A204.1 (cell line): ENCODE data around the gene CABCOCO1.
A peak's percentile ranks its signal among the peaks of the same experiment; 100 is the strongest.

Experiments used
- FAIRE-seq: peaks from 2 replicates; lab custom pipeline; 2012; peaks lifted over from hg19 to GRCh38; lab: Jason Lieb, UNC

CABCOCO1 gene

GRCh38 chr10:61757525-61758397, 95.0 kb downstream of the CABCOCO1 start:
- no peak for FAIRE-seq

- peak; percentile 88 for FAIRE-seq
Measured at GRCh38 chr10:61758433-61758832, 95.7 kb downstream of the CABCOCO1 start.

- peak; percentile 44 for FAIRE-seq
Measured at GRCh38 chr10:61759751-61760150, 97.0 kb downstream of the CABCOCO1 start.

GRCh38 chr10:61760943-61761824, 98.5 kb downstream of the CABCOCO1 start:
- no peak for FAIRE-seq

GRCh38 chr10:61761825-61762217, 99.1 kb downstream of the CABCOCO1 start:
- FAIRE-seq: no peak

GRCh38 chr10:61763778-61764177, 101.0 kb downstream of the CABCOCO1 start:
- FAIRE-seq: no peak

GRCh38 chr10:61764486-61764885, 101.8 kb downstream of the CABCOCO1 start:
- FAIRE-seq: peak; percentile 78

GRCh38 chr10:61765176-61766087, 102.7 kb downstream of the CABCOCO1 start:
- FAIRE-seq: no peak

GRCh38 chr10:61766927-61767326, 104.2 kb downstream of the CABCOCO1 start:
- peak; percentile 72 for FAIRE-seq

- no peak for FAIRE-seq
Measured at GRCh38 chr10:61774031-61774430, 111.3 kb downstream of the CABCOCO1 start.

- FAIRE-seq: no peak
Measured at GRCh38 chr10:61775111-61775510, 112.4 kb downstream of the CABCOCO1 start.

GRCh38 chr10:61776615-61777266, 114.0 kb downstream of the CABCOCO1 start:
- no peak for FAIRE-seq

- FAIRE-seq: no peak
Measured at GRCh38 chr10:61778137-61778536, 115.4 kb downstream of the CABCOCO1 start.

GRCh38 chr10:61779276-61779675, 116.5 kb downstream of the CABCOCO1 start:
- FAIRE-seq: no peak

GRCh38 chr10:61779950-61780659, 117.4 kb downstream of the CABCOCO1 start:
- FAIRE-seq: no peak

- peak; percentile 6 for FAIRE-seq
Measured at GRCh38 chr10:61780732-61781131, 118.0 kb downstream of the CABCOCO1 start.

GRCh38 chr10:61781969-61782403, 119.3 kb downstream of the CABCOCO1 start:
- no peak for FAIRE-seq

GRCh38 chr10:61784354-61785133, 121.8 kb downstream of the CABCOCO1 start:
- FAIRE-seq: no peak

GRCh38 chr10:61785473-61786105, 122.9 kb downstream of the CABCOCO1 start:
- FAIRE-seq: no peak
